Spleen (tissue), 7 donors: ENCODE measurements around the gene CSNK2A2.

Source experiments
- POLR2A ChIP-seq, 3 donors: fragments of 450-650 bp; IDR thresholded peaks; one replicate each; pipeline ENCODE4 v1.5.1; 2017; ENCODE audit warnings: antibody characterized with exemption in 3 of 3, mild to moderate bottlenecking in 1 of 3
- POLR2AphosphoS5 ChIP-seq, 3 donors: sonication (generic); formaldehyde crosslinking; IDR thresholded peaks; one replicate each; pipeline ENCODE4 v1.5.1; 2017; ENCODE audit warnings: antibody characterized with exemption in 3 of 3
- TF ChIP-seq, protein P1 (sequence below), 11 experiments: fragments of 200-600 bp in 7 of 11; fragments of 450-650 bp in 4 of 11; sonication (generic) in 4 of 11; IDR thresholded peaks in 8 of 11; conservative IDR thresholded peaks in 3 of 11; 1 replicate in 7 of 11; 2 replicates in 4 of 11; pipeline versions ENCODE4 v1.4.0 to v1.8.0; 2016 to 2021; ENCODE audit warnings: antibody characterized with exemption in 11 of 11, inconsistent platforms in 4 of 11, mild to moderate bottlenecking in 1 of 11
- donor health status: DM: no; HTN: no; CAD: no; lungs with moderate emphysema.
- donor health status: DM: no; HTN: no; CAD: no.
- donor health status: DM: no; HTN: no; CAD: no.

DNA sequence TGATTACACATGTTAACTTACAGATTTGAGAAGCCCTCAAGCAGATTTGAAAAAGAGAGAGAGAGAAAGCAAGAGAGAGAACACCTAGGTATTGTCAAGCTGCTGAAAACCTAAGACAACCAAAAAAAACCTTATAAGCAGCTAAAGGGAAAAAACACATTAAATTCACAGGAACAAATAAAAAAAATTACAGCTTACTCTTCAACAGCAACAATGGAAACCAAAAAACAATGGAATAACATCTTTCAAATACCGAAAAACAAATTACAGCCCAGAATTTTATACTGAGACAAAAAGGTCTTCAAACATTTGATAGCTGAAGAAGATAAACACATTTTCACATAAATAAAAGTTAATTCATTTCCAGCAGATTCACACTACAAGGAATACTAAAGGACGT lies 60.3 kb downstream of the CSNK2A2 start:
- TF ChIP-seq POLR2A (IDR thresholded peaks at IDR 0.05), result no peak
- TF ChIP-seq POLR2AphosphoS5 (IDR thresholded peaks at IDR 0.05), result no peak
- TF ChIP-seq, protein P1, sequence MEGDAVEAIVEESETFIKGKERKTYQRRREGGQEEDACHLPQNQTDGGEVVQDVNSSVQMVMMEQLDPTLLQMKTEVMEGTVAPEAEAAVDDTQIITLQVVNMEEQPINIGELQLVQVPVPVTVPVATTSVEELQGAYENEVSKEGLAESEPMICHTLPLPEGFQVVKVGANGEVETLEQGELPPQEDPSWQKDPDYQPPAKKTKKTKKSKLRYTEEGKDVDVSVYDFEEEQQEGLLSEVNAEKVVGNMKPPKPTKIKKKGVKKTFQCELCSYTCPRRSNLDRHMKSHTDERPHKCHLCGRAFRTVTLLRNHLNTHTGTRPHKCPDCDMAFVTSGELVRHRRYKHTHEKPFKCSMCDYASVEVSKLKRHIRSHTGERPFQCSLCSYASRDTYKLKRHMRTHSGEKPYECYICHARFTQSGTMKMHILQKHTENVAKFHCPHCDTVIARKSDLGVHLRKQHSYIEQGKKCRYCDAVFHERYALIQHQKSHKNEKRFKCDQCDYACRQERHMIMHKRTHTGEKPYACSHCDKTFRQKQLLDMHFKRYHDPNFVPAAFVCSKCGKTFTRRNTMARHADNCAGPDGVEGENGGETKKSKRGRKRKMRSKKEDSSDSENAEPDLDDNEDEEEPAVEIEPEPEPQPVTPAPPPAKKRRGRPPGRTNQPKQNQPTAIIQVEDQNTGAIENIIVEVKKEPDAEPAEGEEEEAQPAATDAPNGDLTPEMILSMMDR (IDR thresholded peaks at IDR 0.05 in 8 of 11, conservative IDR thresholded peaks at IDR 0.05 in 3 of 11), result no peak
